IMR-90 (cell line): Measurements from ENCODE around the gene ZNF318.

Experiments used
- BHLHE40 ChIP-seq: fragments of 150-350 bp; IDR thresholded peaks from 2 replicates; pipeline ENCODE4 v1.6.1; 2016; ENCODE audit warnings: mild to moderate bottlenecking, low read depth, low read length
- CEBPB ChIP-seq: IDR thresholded peaks from 2 replicates; pipeline ENCODE4 v1.6.1; 2012; ENCODE audit warnings: low read depth, low read length, improper control_type of control experiment
- MAZ ChIP-seq: IDR thresholded peaks from 2 replicates; pipeline ENCODE4 v1.6.1; 2012; ENCODE audit warnings: low read depth, mild to moderate bottlenecking, low read length, improper control_type of control experiment, moderate library complexity, borderline replicate concordance
- MXI1 ChIP-seq: IDR thresholded peaks from 2 replicates; pipeline ENCODE4 v1.6.1; 2012; ENCODE audit warnings: low read depth, mild to moderate bottlenecking, low read length, moderate library complexity, borderline replicate concordance
- POLR2A ChIP-seq: IDR thresholded peaks from 2 replicates; pipeline ENCODE4 v1.6.1; 2012; ENCODE audit warnings: mild to moderate bottlenecking, low read depth, low read length
- RAD21 ChIP-seq: IDR thresholded peaks from 2 replicates; pipeline ENCODE4 v1.6.1; 2012; ENCODE audit warnings: low read length, improper control_type of control experiment
- SMC3 ChIP-seq: fragments of 150-350 bp; IDR thresholded peaks from 2 replicates; pipeline ENCODE4 v1.6.1; 2016; ENCODE audit warnings: low read depth, mild to moderate bottlenecking, antibody characterized with exemption, low read length, moderate library complexity
- USF2 ChIP-seq: fragments of 150-350 bp; IDR thresholded peaks from 2 replicates; pipeline ENCODE4 v1.6.1; 2017; ENCODE audit warnings: mild to moderate bottlenecking, antibody characterized with exemption, low read length, low read depth
- TF ChIP-seq, protein P1 (sequence below): conservative IDR thresholded peaks from 2 replicates; pipeline ENCODE4 v1.5.1; 2012; ENCODE audit warnings: mild to moderate bottlenecking, low read depth, low read length, improper control_type of control experiment

DNA sequence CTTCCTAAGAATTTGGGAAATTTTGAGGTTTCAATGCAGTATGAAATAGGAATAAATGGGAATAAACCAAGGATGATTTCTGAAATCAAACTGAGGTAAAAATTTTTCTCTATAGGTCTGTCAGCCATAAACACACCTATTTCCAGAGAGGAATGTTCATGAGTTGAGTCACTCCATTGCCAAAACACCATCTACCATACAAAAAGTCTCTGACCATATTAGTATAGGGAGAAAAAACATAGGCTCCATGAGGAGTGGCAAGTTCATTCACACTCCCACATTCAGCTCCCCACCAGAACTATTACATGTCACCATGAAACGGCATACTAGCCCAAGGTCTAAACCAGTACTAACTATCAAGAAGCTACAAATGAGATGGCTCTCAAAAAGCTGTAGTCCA lies 9.6 kb downstream of the ZNF318 start:
- TF ChIP-seq, protein P1, sequence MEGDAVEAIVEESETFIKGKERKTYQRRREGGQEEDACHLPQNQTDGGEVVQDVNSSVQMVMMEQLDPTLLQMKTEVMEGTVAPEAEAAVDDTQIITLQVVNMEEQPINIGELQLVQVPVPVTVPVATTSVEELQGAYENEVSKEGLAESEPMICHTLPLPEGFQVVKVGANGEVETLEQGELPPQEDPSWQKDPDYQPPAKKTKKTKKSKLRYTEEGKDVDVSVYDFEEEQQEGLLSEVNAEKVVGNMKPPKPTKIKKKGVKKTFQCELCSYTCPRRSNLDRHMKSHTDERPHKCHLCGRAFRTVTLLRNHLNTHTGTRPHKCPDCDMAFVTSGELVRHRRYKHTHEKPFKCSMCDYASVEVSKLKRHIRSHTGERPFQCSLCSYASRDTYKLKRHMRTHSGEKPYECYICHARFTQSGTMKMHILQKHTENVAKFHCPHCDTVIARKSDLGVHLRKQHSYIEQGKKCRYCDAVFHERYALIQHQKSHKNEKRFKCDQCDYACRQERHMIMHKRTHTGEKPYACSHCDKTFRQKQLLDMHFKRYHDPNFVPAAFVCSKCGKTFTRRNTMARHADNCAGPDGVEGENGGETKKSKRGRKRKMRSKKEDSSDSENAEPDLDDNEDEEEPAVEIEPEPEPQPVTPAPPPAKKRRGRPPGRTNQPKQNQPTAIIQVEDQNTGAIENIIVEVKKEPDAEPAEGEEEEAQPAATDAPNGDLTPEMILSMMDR = no peak
- TF ChIP-seq SMC3 = no peak
- TF ChIP-seq RAD21 = no peak
- TF ChIP-seq POLR2A = no peak
- no peak for TF ChIP-seq BHLHE40
- no peak for TF ChIP-seq MXI1
- no peak for TF ChIP-seq CEBPB
- TF ChIP-seq USF2 = no peak
- no peak for TF ChIP-seq MAZ
